ENCODE results near the gene RASA3.

RASA3 gene

DNA sequence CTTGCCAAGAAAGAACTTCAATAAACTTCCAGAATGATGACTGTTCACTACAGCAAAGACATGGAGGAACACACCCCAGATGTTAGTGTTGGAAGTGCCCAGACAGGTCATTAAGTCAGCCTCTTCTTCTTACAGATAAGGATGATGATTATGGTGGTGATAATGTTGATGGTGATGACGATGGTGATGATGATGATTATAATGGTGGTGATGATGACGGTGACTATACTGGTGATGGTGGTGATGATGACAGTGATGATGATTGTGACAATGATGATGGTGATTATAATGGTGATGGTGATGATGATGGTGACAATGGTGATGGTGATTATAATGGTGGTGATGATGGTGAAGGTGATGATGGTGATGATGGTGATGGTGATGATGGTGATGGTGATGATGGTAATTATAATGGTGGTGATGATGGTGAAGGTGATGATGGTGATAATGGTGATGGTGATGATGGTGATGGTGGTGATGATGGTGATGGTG is 167.0 kb downstream of the RASA3 start:
- Histone ChIP-seq H3K4me1 (ENCODE audit: low read length) (no peaks in the 10 kb centered on the region), H4K20me1 (ENCODE audit: insufficient read depth, low read length) (no peaks in the 10 kb centered on the region), H3K4me3 (ENCODE audit: low read length) (no peak overlapping the region), H3K27me3 (replicated peaks; ENCODE audit: insufficient read depth, low read length) (no peaks in the 10 kb centered on the region), H3K9ac (ENCODE audit: low read length) (no peak overlapping the region), H3K4me2 (ENCODE audit: low read depth, low read length) (no peak overlapping the region), H3K27ac (ENCODE audit: low read length) (no peak overlapping the region), H2AFZ (ENCODE audit: low read length) (no peak overlapping the region), H3K79me2 (ENCODE audit: low read length) (no peaks in the 10 kb centered on the region), H3K36me3 (replicated peaks; ENCODE audit: insufficient read depth, low read length) (no peaks in the 10 kb centered on the region), H3F3A (ENCODE audit: insufficient read depth, low read length) (no peaks in the 10 kb centered on the region), H3K9me3 (replicated peaks; ENCODE audit: insufficient read depth, low read length) (no peaks in the 10 kb centered on the region), H3K9me2 (replicated peaks; ENCODE audit: insufficient read depth, low read length) (no peaks in the 10 kb centered on the region)
- DNase-seq: no peak
- no peak for TF ChIP-seq EZH2phosphoT487 (IDR thresholded peaks at IDR 0.05; ENCODE audit: low read length)
- no peak for TF ChIP-seq EZH2 (optimal IDR thresholded peaks at IDR 0.05; ENCODE audit: low read depth, low read length)
- TF ChIP-seq, protein P1, sequence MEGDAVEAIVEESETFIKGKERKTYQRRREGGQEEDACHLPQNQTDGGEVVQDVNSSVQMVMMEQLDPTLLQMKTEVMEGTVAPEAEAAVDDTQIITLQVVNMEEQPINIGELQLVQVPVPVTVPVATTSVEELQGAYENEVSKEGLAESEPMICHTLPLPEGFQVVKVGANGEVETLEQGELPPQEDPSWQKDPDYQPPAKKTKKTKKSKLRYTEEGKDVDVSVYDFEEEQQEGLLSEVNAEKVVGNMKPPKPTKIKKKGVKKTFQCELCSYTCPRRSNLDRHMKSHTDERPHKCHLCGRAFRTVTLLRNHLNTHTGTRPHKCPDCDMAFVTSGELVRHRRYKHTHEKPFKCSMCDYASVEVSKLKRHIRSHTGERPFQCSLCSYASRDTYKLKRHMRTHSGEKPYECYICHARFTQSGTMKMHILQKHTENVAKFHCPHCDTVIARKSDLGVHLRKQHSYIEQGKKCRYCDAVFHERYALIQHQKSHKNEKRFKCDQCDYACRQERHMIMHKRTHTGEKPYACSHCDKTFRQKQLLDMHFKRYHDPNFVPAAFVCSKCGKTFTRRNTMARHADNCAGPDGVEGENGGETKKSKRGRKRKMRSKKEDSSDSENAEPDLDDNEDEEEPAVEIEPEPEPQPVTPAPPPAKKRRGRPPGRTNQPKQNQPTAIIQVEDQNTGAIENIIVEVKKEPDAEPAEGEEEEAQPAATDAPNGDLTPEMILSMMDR (IDR thresholded peaks at IDR 0.05; ENCODE audit: low read length): no peak

DNA sequence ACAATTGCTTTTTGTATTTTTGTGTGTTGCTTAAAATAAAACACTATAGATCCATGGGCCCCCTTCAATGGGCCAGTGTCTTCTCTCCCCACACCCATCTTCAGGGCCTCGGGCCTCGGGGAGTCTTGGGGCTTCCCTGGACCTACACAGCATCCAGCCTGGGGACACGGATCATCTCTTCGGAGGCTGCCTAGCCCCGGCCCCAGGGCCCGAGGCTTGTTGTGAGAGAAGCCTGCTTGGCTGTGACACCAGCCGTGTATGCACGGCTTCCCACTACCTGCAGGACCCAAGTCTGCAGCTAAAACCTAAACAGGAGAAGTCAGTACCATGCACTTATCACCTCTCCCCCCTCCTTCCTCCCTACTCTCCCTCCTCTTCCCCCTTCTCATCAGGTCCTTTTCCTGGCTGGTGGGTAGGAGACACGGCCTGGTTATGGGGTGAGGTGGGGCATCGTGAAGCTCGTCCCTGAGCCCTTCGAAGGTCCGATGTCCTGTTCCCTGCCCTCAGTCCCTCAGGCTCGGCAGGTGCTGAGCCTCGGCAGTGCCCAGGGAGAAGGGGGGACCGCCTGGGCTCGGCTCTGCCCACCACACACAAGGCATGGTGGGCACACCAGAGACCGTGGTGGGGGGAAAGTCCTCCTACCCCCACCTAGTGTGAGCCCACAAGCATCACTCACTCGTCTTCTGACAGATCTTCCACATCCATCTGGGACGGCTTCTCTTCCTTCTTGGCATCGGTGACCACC is 168.0 kb downstream of the RASA3 start:
- H3F3A ChIP-seq (ENCODE audit: insufficient read depth, low read length): no peaks in the 10 kb centered on the region
- no peaks in the 10 kb centered on the region for H3K9me3 ChIP-seq (replicated peaks; ENCODE audit: insufficient read depth, low read length)
- no peaks in the 10 kb centered on the region for H4K20me1 ChIP-seq (ENCODE audit: insufficient read depth, low read length)
- TF ChIP-seq, protein P1 (IDR thresholded peaks at IDR 0.05; ENCODE audit: low read length): no peak
- H3K27me3 ChIP-seq (replicated peaks; ENCODE audit: insufficient read depth, low read length): no peaks in the 10 kb centered on the region
- H3K4me2 ChIP-seq (ENCODE audit: low read depth, low read length): no peak overlapping the region
- no peaks in the 10 kb centered on the region for H3K79me2 ChIP-seq (ENCODE audit: low read length)
- no peak overlapping the region for H2AFZ ChIP-seq (ENCODE audit: low read length)
- no peak overlapping the region for H3K27ac ChIP-seq (ENCODE audit: low read length)
- no peak overlapping the region for H3K4me3 ChIP-seq (ENCODE audit: low read length)
- no peak for DNase-seq
- no peak overlapping the region for H3K9ac ChIP-seq (ENCODE audit: low read length)
- no peaks in the 10 kb centered on the region for H3K4me1 ChIP-seq (ENCODE audit: low read length)
- H3K9me2 ChIP-seq (replicated peaks; ENCODE audit: insufficient read depth, low read length): no peaks in the 10 kb centered on the region
- H3K36me3 ChIP-seq (replicated peaks; ENCODE audit: insufficient read depth, low read length): no peaks in the 10 kb centered on the region

DNA sequence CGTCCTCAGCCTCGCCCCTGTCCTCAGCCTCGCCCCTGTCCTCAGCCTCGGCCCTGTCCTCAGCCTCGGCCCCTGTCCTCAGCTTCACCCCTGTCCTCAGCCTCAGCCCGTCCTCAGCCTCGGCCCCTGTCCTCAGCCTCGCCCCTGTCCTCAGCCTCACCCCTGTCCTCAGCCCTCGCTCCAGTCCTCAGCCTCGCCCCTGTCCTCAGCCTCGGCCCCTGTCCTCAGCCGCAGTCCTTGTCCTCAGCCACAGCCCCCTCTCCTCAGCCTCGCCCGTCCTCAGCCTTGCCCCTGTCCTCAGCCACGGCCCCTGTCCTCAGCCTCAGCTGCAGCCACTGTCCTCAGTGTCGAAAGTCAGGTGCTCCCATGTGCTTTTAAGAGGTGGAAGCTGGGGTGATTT is 169.0 kb downstream of the RASA3 start:
- Histone ChIP-seq H3F3A (ENCODE audit: insufficient read depth, low read length) (no peaks in the 10 kb centered on the region), H3K4me1 (ENCODE audit: low read length) (no peaks in the 10 kb centered on the region), H3K9me2 (replicated peaks; ENCODE audit: insufficient read depth, low read length) (no peaks in the 10 kb centered on the region), H3K27ac (ENCODE audit: low read length) (no peak overlapping the region), H3K27me3 (replicated peaks; ENCODE audit: insufficient read depth, low read length) (no peaks in the 10 kb centered on the region), H3K4me2 (ENCODE audit: low read depth, low read length) (no peak overlapping the region), H2AFZ (ENCODE audit: low read length) (no peak overlapping the region), H3K9ac (ENCODE audit: low read length) (no peak overlapping the region), H3K9me3 (replicated peaks; ENCODE audit: insufficient read depth, low read length) (no peaks in the 10 kb centered on the region), H3K36me3 (replicated peaks; ENCODE audit: insufficient read depth, low read length) (no peaks in the 10 kb centered on the region), H3K4me3 (ENCODE audit: low read length) (no peak overlapping the region), H4K20me1 (ENCODE audit: insufficient read depth, low read length) (no peaks in the 10 kb centered on the region), H3K79me2 (ENCODE audit: low read length) (no peaks in the 10 kb centered on the region)
- TF ChIP-seq EZH2phosphoT487 (IDR thresholded peaks at IDR 0.05; ENCODE audit: low read length): no peak
- TF ChIP-seq, protein P1 (IDR thresholded peaks at IDR 0.05; ENCODE audit: low read length): no peak
- TF ChIP-seq EZH2 (optimal IDR thresholded peaks at IDR 0.05; ENCODE audit: low read depth, low read length): no peak
- no peak for DNase-seq

All from MM.1S (cell line).